GM23338 (cell line): ENCODE measurements around the gene ENOX2. TPM values are rescaled to one million over a fixed set of nuclear protein-coding genes. Genes with fewer than 3 reads are reported as not detected.

Source experiments
- ATAC-seq: fragments of 200-7000 bp; cut with Tn5 transposase; 3 replicates; pipeline ENCODE4 v1.9.1; 2020
- DNase-seq: peaks from one replicate; pipeline ENCODE4 v3.0.0-alpha.2; 2015; ENCODE audit warnings: low spot score
- H2AFZ ChIP-seq: fragments of 200-600 bp; sonication (generic); 2 replicates; pipeline ENCODE4 v1.8.0; 2016; ENCODE audit warnings: antibody characterized with exemption, mild to moderate bottlenecking, moderate library complexity
- H3F3A ChIP-seq: fragments of 200-600 bp; sonication (generic); replicated peaks from 2 replicates; pipeline ENCODE4 v1.8.0; 2017; ENCODE audit warnings: antibody characterized with exemption, mixed run types, low read depth
- H3K27ac ChIP-seq: fragments of 200-600 bp; sonication (generic); 2 replicates; pipeline ENCODE4 v1.6.1; 2016; ENCODE audit warnings: low read depth
- H3K27me3 ChIP-seq: fragments of 200-600 bp; sonication (generic); 2 replicates; pipeline ENCODE4 v1.8.0; 2016; ENCODE audit warnings: mild to moderate bottlenecking, mixed run types, moderate library complexity; ENCODE audit not compliant: insufficient read depth
- H3K36me3 ChIP-seq: fragments of 200-600 bp; sonication (generic); 2 replicates; pipeline ENCODE4 v1.8.0; 2016; ENCODE audit warnings: mild to moderate bottlenecking; ENCODE audit not compliant: insufficient read depth
- H3K4me1 ChIP-seq: fragments of 200-600 bp; sonication (generic); 2 replicates; pipeline ENCODE4 v1.8.0; 2016; ENCODE audit warnings: mild to moderate bottlenecking, moderate library complexity; ENCODE audit not compliant: insufficient read depth
- H3K4me2 ChIP-seq: fragments of 200-600 bp; sonication (generic); 2 replicates; pipeline ENCODE4 v1.7.1; 2017; ENCODE audit warnings: mixed run types
- H3K4me3 ChIP-seq: fragments of 200-600 bp; sonication (generic); 2 replicates; pipeline ENCODE4 v1.6.1; 2016; ENCODE audit warnings: mixed run types
- H3K79me2 ChIP-seq: fragments of 200-600 bp; sonication (generic); replicated peaks from 2 replicates; pipeline ENCODE4 v1.8.0; 2017; ENCODE audit warnings: mild to moderate bottlenecking; ENCODE audit not compliant: insufficient read depth
- H3K9me2 ChIP-seq: fragments of 200-600 bp; sonication (generic); 2 replicates; pipeline ENCODE4 v1.8.0; 2017; ENCODE audit not compliant: insufficient read depth
- H4K20me1 ChIP-seq: fragments of 200-600 bp; sonication (generic); replicated peaks from 2 replicates; pipeline ENCODE4 v1.8.0; 2017; ENCODE audit warnings: mild to moderate bottlenecking; ENCODE audit not compliant: insufficient read depth
- H3K27ac Mint-ChIP-seq: 2 replicates; pipeline ENCODE4 v1.8.0; 2020; ENCODE audit warnings: inconsistent platforms, mild to moderate bottlenecking, moderate library complexity, mixed read lengths
- H3K27me3 Mint-ChIP-seq: 3 replicates; pipeline ENCODE4 v1.8.0; 2022; ENCODE audit warnings: low read depth, mild to moderate bottlenecking, moderate library complexity, mixed read lengths, inconsistent platforms; ENCODE audit not compliant: insufficient read depth, poor library complexity
- H3K36me3 Mint-ChIP-seq: 3 replicates; pipeline ENCODE4 v1.8.0; 2021; ENCODE audit warnings: low read depth, mild to moderate bottlenecking, inconsistent platforms, moderate library complexity, mixed read lengths
- H3K4me1 Mint-ChIP-seq: 3 replicates; pipeline ENCODE4 v1.8.0; 2020; ENCODE audit warnings: mild to moderate bottlenecking, inconsistent platforms, mixed read lengths
- H3K4me3 Mint-ChIP-seq: 3 replicates; pipeline ENCODE4 v1.8.0; 2021; ENCODE audit warnings: moderate library complexity, mild to moderate bottlenecking, inconsistent platforms, mixed read lengths
- H3K9me3 Mint-ChIP-seq: 3 replicates; pipeline ENCODE4 v1.8.0; 2020; ENCODE audit warnings: moderate library complexity, mild to moderate bottlenecking, inconsistent platforms, mixed read lengths
- CREB1 ChIP-seq: fragments of 250-450 bp; sonication (Bioruptor Pico); IDR thresholded peaks from 2 replicates; pipeline ENCODE4 v1.5.0; 2020; ENCODE audit warnings: low read depth, mild to moderate bottlenecking, moderate library complexity
- EZH2 ChIP-seq: fragments of 200-600 bp; sonication (generic); IDR thresholded peaks from one replicate; pipeline ENCODE4 v1.8.0; 2017; ENCODE audit warnings: antibody characterized with exemption, mild to moderate bottlenecking, low read depth; ENCODE audit not compliant: unreplicated experiment
- EZH2phosphoT487 ChIP-seq: fragments of 200-600 bp; sonication (generic); IDR thresholded peaks from one replicate; pipeline ENCODE4 v1.8.1; 2018; ENCODE audit warnings: antibody characterized with exemption; ENCODE audit not compliant: unreplicated experiment
- JUNB ChIP-seq: IDR thresholded peaks from one replicate; pipeline ENCODE4 v1.6.1; 2016; ENCODE audit warnings: antibody characterized with exemption; ENCODE audit not compliant: unreplicated experiment
- NANOG ChIP-seq: IDR thresholded peaks from 2 replicates; pipeline ENCODE4 v1.6.1; 2016; ENCODE audit warnings: antibody characterized with exemption, borderline replicate concordance
- POLR2AphosphoS5 ChIP-seq: IDR thresholded peaks from 2 replicates; pipeline ENCODE4 v1.6.1; 2016; ENCODE audit warnings: antibody characterized with exemption, low read depth
- STAT1 ChIP-seq: IDR thresholded peaks from one replicate; pipeline ENCODE4 v1.6.1; 2016; ENCODE audit warnings: antibody characterized with exemption; ENCODE audit not compliant: unreplicated experiment
- ZNF114 ChIP-seq: fragments of 250-450 bp; sonication (Bioruptor Pico); IDR thresholded peaks from 2 replicates; pipeline ENCODE4 v1.5.0; 2020; ENCODE audit warnings: mild to moderate bottlenecking, moderate library complexity
- ZNF331 ChIP-seq: fragments of 250-450 bp; sonication (Bioruptor Pico); IDR thresholded peaks from 2 replicates; pipeline ENCODE4 v1.5.0; 2020; ENCODE audit warnings: low read depth, mild to moderate bottlenecking, moderate library complexity
- polyA plus RNA-seq: library from polyadenylated mRNA; unstranded; fragments of >200 nt; fragmentation: Nextera tagmentation; extraction: Ambion mirVana; gene quantifications from 2 replicates; pipeline ENCODE4 v1.2.1, GENCODE V29; 2016
- total RNA-seq: library from RNA; depleted of rRNA; stranded (reverse); fragments of >200 nt; shearing (Covaris generic); gene quantifications from 2 replicates; pipeline ENCODE4 v1.2.3, GENCODE V29; 2014
- TF ChIP-seq, protein P1 (sequence below): fragments of 250-450 bp; sonication (Bioruptor Pico); IDR thresholded peaks from 2 replicates; pipeline ENCODE4 v1.5.0; 2020; ENCODE audit warnings: mild to moderate bottlenecking, moderate library complexity
- TF ChIP-seq, protein P2 (sequence below): IDR thresholded peaks from 2 replicates; pipeline ENCODE4 v1.6.1; 2016; ENCODE audit warnings: antibody characterized with exemption
- TF ChIP-seq, protein P3 (sequence below): IDR thresholded peaks from one replicate; pipeline ENCODE4 v1.6.1; 2018; ENCODE audit warnings: antibody characterized with exemption; ENCODE audit not compliant: unreplicated experiment

ENOX2 gene
- total and polyA plus RNA-seq, 2 experiments from 2014 or later: 9.6 to 11.2 TPM

DNA sequence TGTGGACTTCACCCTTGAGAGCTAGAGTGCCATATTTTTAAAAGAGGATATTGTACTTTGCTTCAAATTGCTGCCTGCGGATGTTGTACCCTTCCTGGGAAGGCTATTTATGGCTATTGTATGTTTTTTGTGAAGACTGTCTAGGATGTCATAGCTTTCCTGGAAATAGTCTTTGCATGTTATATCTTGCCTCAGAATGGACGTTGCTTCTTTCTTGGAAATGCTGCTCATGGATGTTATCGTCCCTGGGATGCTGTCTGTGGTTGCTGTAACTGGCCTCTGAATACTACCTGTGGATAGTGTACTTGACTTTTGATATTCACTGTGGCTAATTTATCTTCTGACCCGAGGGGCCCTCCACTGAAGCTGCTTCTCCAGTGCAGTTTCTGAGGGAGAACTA lies 146.8 kb downstream of the ENOX2 start:
- H3K4me1 Mint-ChIP-seq: no peaks in the 10 kb centered on the region

DNA sequence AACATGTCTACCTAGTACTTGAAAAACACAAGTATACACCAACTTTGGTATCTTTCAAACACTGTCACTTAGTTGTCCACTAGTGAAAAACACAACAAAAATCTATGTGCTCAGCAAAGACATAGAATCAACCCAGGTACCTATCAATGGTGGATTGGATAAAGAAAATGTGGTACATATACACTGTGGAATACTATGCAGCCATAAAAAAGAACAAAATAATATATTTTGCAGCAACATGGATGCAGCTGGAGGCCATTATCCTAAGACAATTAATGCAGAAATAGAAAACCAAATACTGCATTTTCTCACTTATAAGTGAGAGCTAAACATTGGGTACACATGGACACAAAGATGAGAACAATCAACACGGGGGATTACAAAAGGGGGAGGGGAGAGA lies 148.7 kb downstream of the ENOX2 start:
- H4K20me1 ChIP-seq: no peaks in the 10 kb centered on the region
- TF ChIP-seq ZNF331 (CRISPR knock-in tag) (no peak), NANOG (no peak), EZH2phosphoT487 (no peak), POLR2AphosphoS5 (no peak), JUNB (no peak), ZNF114 (CRISPR knock-in tag) (no peak), STAT1 (no peak), CREB1 (CRISPR knock-in tag) (no peak)
- TF ChIP-seq, protein P1, sequence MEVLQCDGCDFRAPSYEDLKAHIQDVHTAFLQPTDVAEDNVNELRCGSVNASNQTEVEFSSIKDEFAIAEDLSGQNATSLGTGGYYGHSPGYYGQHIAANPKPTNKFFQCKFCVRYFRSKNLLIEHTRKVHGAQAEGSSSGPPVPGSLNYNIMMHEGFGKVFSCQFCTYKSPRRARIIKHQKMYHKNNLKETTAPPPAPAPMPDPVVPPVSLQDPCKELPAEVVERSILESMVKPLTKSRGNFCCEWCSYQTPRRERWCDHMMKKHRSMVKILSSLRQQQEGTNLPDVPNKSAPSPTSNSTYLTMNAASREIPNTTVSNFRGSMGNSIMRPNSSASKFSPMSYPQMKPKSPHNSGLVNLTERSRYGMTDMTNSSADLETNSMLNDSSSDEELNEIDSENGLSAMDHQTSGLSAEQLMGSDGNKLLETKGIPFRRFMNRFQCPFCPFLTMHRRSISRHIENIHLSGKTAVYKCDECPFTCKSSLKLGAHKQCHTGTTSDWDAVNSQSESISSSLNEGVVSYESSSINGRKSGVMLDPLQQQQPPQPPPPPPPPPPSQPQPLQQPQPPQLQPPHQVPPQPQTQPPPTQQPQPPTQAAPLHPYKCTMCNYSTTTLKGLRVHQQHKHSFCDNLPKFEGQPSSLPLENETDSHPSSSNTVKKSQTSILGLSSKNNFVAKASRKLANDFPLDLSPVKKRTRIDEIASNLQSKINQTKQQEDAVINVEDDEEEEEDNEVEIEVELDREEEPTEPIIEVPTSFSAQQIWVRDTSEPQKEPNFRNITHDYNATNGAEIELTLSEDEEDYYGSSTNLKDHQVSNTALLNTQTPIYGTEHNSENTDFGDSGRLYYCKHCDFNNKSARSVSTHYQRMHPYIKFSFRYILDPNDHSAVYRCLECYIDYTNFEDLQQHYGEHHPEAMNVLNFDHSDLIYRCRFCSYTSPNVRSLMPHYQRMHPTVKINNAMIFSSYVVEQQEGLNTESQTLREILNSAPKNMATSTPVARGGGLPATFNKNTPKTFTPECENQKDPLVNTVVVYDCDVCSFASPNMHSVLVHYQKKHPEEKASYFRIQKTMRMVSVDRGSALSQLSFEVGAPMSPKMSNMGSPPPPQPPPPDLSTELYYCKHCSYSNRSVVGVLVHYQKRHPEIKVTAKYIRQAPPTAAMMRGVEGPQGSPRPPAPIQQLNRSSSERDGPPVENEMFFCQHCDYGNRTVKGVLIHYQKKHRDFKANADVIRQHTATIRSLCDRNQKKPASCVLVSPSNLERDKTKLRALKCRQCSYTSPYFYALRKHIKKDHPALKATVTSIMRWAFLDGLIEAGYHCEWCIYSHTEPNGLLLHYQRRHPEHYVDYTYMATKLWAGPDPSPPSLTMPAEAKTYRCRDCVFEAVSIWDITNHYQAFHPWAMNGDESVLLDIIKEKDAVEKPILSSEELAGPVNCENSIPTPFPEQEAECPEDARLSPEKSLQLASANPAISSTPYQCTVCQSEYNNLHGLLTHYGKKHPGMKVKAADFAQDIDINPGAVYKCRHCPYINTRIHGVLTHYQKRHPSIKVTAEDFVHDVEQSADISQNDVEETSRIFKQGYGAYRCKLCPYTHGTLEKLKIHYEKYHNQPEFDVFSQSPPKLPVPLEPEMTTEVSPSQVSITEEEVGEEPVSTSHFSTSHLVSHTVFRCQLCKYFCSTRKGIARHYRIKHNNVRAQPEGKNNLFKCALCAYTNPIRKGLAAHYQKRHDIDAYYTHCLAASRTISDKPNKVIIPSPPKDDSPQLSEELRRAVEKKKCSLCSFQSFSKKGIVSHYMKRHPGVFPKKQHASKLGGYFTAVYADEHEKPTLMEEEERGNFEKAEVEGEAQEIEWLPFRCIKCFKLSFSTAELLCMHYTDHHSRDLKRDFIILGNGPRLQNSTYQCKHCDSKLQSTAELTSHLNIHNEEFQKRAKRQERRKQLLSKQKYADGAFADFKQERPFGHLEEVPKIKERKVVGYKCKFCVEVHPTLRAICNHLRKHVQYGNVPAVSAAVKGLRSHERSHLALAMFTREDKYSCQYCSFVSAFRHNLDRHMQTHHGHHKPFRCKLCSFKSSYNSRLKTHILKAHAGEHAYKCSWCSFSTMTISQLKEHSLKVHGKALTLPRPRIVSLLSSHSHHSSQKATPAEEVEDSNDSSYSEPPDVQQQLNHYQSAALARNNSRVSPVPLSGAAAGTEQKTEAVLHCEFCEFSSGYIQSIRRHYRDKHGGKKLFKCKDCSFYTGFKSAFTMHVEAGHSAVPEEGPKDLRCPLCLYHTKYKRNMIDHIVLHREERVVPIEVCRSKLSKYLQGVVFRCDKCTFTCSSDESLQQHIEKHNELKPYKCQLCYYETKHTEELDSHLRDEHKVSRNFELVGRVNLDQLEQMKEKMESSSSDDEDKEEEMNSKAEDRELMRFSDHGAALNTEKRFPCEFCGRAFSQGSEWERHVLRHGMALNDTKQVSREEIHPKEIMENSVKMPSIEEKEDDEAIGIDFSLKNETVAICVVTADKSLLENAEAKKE (CRISPR knock-in tag): no peak
- TF ChIP-seq, protein P2, sequence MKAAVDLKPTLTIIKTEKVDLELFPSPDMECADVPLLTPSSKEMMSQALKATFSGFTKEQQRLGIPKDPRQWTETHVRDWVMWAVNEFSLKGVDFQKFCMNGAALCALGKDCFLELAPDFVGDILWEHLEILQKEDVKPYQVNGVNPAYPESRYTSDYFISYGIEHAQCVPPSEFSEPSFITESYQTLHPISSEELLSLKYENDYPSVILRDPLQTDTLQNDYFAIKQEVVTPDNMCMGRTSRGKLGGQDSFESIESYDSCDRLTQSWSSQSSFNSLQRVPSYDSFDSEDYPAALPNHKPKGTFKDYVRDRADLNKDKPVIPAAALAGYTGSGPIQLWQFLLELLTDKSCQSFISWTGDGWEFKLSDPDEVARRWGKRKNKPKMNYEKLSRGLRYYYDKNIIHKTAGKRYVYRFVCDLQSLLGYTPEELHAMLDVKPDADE: no peak
- TF ChIP-seq, protein P3, sequence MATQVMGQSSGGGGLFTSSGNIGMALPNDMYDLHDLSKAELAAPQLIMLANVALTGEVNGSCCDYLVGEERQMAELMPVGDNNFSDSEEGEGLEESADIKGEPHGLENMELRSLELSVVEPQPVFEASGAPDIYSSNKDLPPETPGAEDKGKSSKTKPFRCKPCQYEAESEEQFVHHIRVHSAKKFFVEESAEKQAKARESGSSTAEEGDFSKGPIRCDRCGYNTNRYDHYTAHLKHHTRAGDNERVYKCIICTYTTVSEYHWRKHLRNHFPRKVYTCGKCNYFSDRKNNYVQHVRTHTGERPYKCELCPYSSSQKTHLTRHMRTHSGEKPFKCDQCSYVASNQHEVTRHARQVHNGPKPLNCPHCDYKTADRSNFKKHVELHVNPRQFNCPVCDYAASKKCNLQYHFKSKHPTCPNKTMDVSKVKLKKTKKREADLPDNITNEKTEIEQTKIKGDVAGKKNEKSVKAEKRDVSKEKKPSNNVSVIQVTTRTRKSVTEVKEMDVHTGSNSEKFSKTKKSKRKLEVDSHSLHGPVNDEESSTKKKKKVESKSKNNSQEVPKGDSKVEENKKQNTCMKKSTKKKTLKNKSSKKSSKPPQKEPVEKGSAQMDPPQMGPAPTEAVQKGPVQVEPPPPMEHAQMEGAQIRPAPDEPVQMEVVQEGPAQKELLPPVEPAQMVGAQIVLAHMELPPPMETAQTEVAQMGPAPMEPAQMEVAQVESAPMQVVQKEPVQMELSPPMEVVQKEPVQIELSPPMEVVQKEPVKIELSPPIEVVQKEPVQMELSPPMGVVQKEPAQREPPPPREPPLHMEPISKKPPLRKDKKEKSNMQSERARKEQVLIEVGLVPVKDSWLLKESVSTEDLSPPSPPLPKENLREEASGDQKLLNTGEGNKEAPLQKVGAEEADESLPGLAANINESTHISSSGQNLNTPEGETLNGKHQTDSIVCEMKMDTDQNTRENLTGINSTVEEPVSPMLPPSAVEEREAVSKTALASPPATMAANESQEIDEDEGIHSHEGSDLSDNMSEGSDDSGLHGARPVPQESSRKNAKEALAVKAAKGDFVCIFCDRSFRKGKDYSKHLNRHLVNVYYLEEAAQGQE: no peak

More for the DNA sequence above, 146.8 kb downstream of the ENOX2 start:
- H3K36me3 Mint-ChIP-seq: no peaks in the 10 kb centered on the region
- Histone ChIP-seq H3K4me3 (no peak overlapping the region), H3K27me3 (no peaks in the 10 kb centered on the region), H3K9me2 (no peaks in the 10 kb centered on the region), H3K4me2 (no peak overlapping the region), H3K4me1 (no peaks in the 10 kb centered on the region), H3F3A (no peaks in the 10 kb centered on the region), H2AFZ (no peak overlapping the region), H3K79me2 (no peaks in the 10 kb centered on the region), H3K36me3 (no peaks in the 10 kb centered on the region), H3K27ac (no peak overlapping the region), H4K20me1 (no peaks in the 10 kb centered on the region)
- DNase-seq (no peak), ATAC-seq (no peak)
- H3K27ac Mint-ChIP-seq: no peak overlapping the region
- H3K27me3 Mint-ChIP-seq: no peaks in the 10 kb centered on the region
- no peaks in the 10 kb centered on the region for H3K9me3 Mint-ChIP-seq
- no peak overlapping the region for H3K4me3 Mint-ChIP-seq
- no peak for TF ChIP-seq NANOG
- no peak for TF ChIP-seq EZH2
- no peak for TF ChIP-seq JUNB
- TF ChIP-seq POLR2AphosphoS5: no peak

More for the DNA sequence above, 148.7 kb downstream of the ENOX2 start:
- Histone ChIP-seq H3K4me1 (no peaks in the 10 kb centered on the region), H3K36me3 (no peaks in the 10 kb centered on the region), H3K27ac (no peak overlapping the region), H3K9me2 (no peaks in the 10 kb centered on the region), H3F3A (no peaks in the 10 kb centered on the region), H3K4me3 (no peak overlapping the region), H3K4me2 (no peak overlapping the region), H2AFZ (no peak overlapping the region), H3K79me2 (no peaks in the 10 kb centered on the region), H3K27me3 (no peaks in the 10 kb centered on the region)
- no peak overlapping the region for H3K4me3 Mint-ChIP-seq
- DNase-seq: no peak
- no peaks in the 10 kb centered on the region for H3K27me3 Mint-ChIP-seq
- no peaks in the 10 kb centered on the region for H3K4me1 Mint-ChIP-seq
- ATAC-seq: no peak
- no peaks in the 10 kb centered on the region for H3K9me3 Mint-ChIP-seq
- no peaks in the 10 kb centered on the region for H3K36me3 Mint-ChIP-seq
- no peak overlapping the region for H3K27ac Mint-ChIP-seq
